H1 (cell line): ENCODE measurements around the gene MESD. TPM values are rescaled to one million over a fixed set of nuclear protein-coding genes. Genes with fewer than 3 reads are reported as not detected.

Experiments
- CTCF ChIA-PET: fragments of 300-600 bp; sonication (Branson Sonifier 250); formaldehyde crosslinking; loops from one replicate; lab custom pipeline; 2021; ENCODE audit not compliant: partially characterized antibody; lab: Charles Lee
- POLR2A ChIA-PET: fragments of 300-600 bp; sonication (Branson Sonifier 250); formaldehyde crosslinking; loops from one replicate; lab custom pipeline; 2021; ENCODE audit warnings: inconsistent platforms; ENCODE audit not compliant: partially characterized antibody; lab: Charles Lee
- DNase-seq, 2 experiments: peaks; one replicate each; pipeline versions ENCODE4 v3.0.0 to v3.0.0-alpha.2; 2010 to 2022; ENCODE audit warnings: low spot score in 2 of 2, low read depth in 1 of 2, mixed read lengths in 1 of 2
- FAIRE-seq: peaks from 2 replicates; lab custom pipeline; 2011; peaks lifted over from hg19 to GRCh38; lab: Jason Lieb, UNC
- H2AFZ ChIP-seq: 2 replicates; pipeline ENCODE4 v1.8.1; 2012; ENCODE audit warnings: low read length, inconsistent platforms
- H2AK5ac ChIP-seq: 2 replicates; pipeline ENCODE4 v1.6.1; 2013; ENCODE audit warnings: low read depth, low read length
- H2BK120ac ChIP-seq: replicated peaks from 2 replicates; pipeline ENCODE3; 2013; ENCODE audit warnings: low read depth, low read length, inconsistent platforms
- H2BK12ac ChIP-seq: 2 replicates; pipeline ENCODE4 v1.6.1; 2013; ENCODE audit warnings: low read depth, low read length
- H2BK15ac ChIP-seq: 2 replicates; pipeline ENCODE4 v1.6.1; 2013; ENCODE audit warnings: low read length
- H2BK20ac ChIP-seq: 2 replicates; pipeline ENCODE4 v1.6.1; 2013; ENCODE audit warnings: low read length
- H2BK5ac ChIP-seq: 2 replicates; pipeline ENCODE4 v1.6.1; 2013; ENCODE audit warnings: low read depth, low read length
- H3K14ac ChIP-seq: 2 replicates; pipeline ENCODE4 v1.6.1; 2013; ENCODE audit warnings: inconsistent platforms; ENCODE audit not compliant: insufficient read length
- H3K18ac ChIP-seq: 2 replicates; pipeline ENCODE4 v1.6.1; 2013; ENCODE audit warnings: low read length; ENCODE audit errors: extremely low read depth
- H3K23ac ChIP-seq: 2 replicates; pipeline ENCODE4 v1.6.1; 2013; ENCODE audit warnings: inconsistent platforms; ENCODE audit not compliant: insufficient read length
- H3K23me2 ChIP-seq: 2 replicates; pipeline ENCODE4 v1.6.1; 2013; ENCODE audit warnings: low read depth, low read length
- H3K27ac ChIP-seq: 2 replicates; pipeline ENCODE4 v1.6.1; 2011; ENCODE audit warnings: low read depth, low read length, inconsistent platforms
- H3K27me3 ChIP-seq, 4 experiments: replicated peaks in 1 of 4; 1 replicate in 1 of 4; 2 replicates in 3 of 4; pipeline versions ENCODE4 v1.6.1 to v1.8.1; 2011 to 2013; ENCODE audit warnings: low read length in 3 of 4, mild to moderate bottlenecking in 3 of 4, inconsistent platforms in 2 of 4, mixed read lengths in 2 of 4, moderate library complexity in 1 of 4; ENCODE audit not compliant: control insufficient read depth in 3 of 4, insufficient read depth in 3 of 4; ENCODE audit errors: extremely low read depth in 1 of 4
- H3K36me3 ChIP-seq, 4 experiments: 2 replicates each; pipeline versions ENCODE4 v1.6.1 to v1.8.1; 2011 to 2013; ENCODE audit warnings: mild to moderate bottlenecking in 4 of 4, low read length in 3 of 4, moderate library complexity in 2 of 4, control low read depth in 1 of 4, inconsistent platforms in 1 of 4; ENCODE audit not compliant: insufficient read depth in 4 of 4, control insufficient read depth in 2 of 4
- H3K4ac ChIP-seq: replicated peaks from 2 replicates; pipeline ENCODE3; 2013; ENCODE audit warnings: low read length, low read depth, mixed read lengths, inconsistent platforms; ENCODE audit not compliant: insufficient read length
- H3K4me1 ChIP-seq, 4 experiments: replicated peaks in 1 of 4; 1 replicate in 1 of 4; 2 replicates in 3 of 4; pipeline versions ENCODE4 v1.6.1 to v1.8.1; 2011 to 2013; ENCODE audit warnings: low read length in 3 of 4, inconsistent platforms in 2 of 4, mixed read lengths in 1 of 4; ENCODE audit not compliant: insufficient read depth in 4 of 4, control insufficient read depth in 3 of 4
- H3K4me2 ChIP-seq, 2 experiments: 2 replicates each; pipeline versions ENCODE4 v1.6.1 to v1.8.1; 2011 to 2013; ENCODE audit warnings: low read depth in 2 of 2, low read length in 2 of 2, control low read depth in 1 of 2, inconsistent platforms in 1 of 2, mild to moderate bottlenecking in 1 of 2; ENCODE audit not compliant: insufficient read depth in 1 of 2
- H3K4me3 ChIP-seq, 4 experiments: fragments of 200-600, 300-600 bp in 1 of 4; sonication (generic), shearing (Covaris generic), sonication (Bioruptor Twin) in 1 of 4; 2 replicates each; pipeline versions ENCODE4 v1.5.1 to v1.8.1; 2011 to 2016; ENCODE audit warnings: low read length in 4 of 4, low read depth in 3 of 4, control low read depth in 2 of 4, inconsistent platforms in 2 of 4, mild to moderate bottlenecking in 2 of 4, mixed read lengths in 1 of 4, moderate library complexity in 1 of 4; ENCODE audit not compliant: insufficient read depth in 2 of 4; ENCODE audit errors: extremely low read depth in 1 of 4
- H3K56ac ChIP-seq: replicated peaks from 2 replicates; pipeline ENCODE3; 2013; ENCODE audit warnings: low read depth, mild to moderate bottlenecking, mixed read lengths, low read length, inconsistent platforms; ENCODE audit not compliant: insufficient read length
- H3K79me1 ChIP-seq: 2 replicates; pipeline ENCODE4 v1.6.1; 2013; ENCODE audit warnings: low read depth, low read length, control low read depth
- H3K79me2 ChIP-seq, 2 experiments: 2 replicates each; pipeline versions ENCODE4 v1.6.1 to v1.8.1; 2012 to 2013; ENCODE audit warnings: low read length in 2 of 2, mild to moderate bottlenecking in 2 of 2, inconsistent platforms in 1 of 2; ENCODE audit not compliant: insufficient read depth in 2 of 2, control insufficient read depth in 1 of 2
- H3K9ac ChIP-seq, 4 experiments: replicated peaks in 1 of 4; 1 replicate in 1 of 4; 2 replicates in 3 of 4; pipeline versions ENCODE4 v1.6.1 to v1.8.1; 2011 to 2013; ENCODE audit warnings: low read depth in 3 of 4, low read length in 3 of 4, control low read depth in 2 of 4, mild to moderate bottlenecking in 2 of 4, moderate library complexity in 2 of 4, inconsistent platforms in 1 of 4; ENCODE audit errors: extremely low read depth in 1 of 4
- H3K9me3 ChIP-seq, 2 experiments: 2 replicates each; pipeline versions ENCODE4 v1.6.1 to v1.8.1; 2012 to 2013; ENCODE audit warnings: mild to moderate bottlenecking in 2 of 2, moderate library complexity in 2 of 2, control low read depth in 1 of 2, inconsistent platforms in 1 of 2, low read depth in 1 of 2, low read length in 1 of 2, mixed read lengths in 1 of 2; ENCODE audit not compliant: insufficient read depth in 2 of 2
- H4K20me1 ChIP-seq, 2 experiments: replicated peaks in 1 of 2; 2 replicates each; pipeline versions ENCODE3 to v1.8.1; 2011 to 2013; ENCODE audit warnings: inconsistent platforms in 2 of 2, low read length in 2 of 2, mild to moderate bottlenecking in 1 of 2; ENCODE audit not compliant: insufficient read depth in 2 of 2, control insufficient read depth in 1 of 2
- H4K5ac ChIP-seq: 2 replicates; pipeline ENCODE4 v1.6.1; 2013; ENCODE audit warnings: low read length, low read depth, mixed read lengths, inconsistent platforms; ENCODE audit not compliant: insufficient read length
- H4K8ac ChIP-seq: 2 replicates; pipeline ENCODE4 v1.8.0; 2013; ENCODE audit warnings: mild to moderate bottlenecking, moderate library complexity, low read length, inconsistent platforms; ENCODE audit not compliant: insufficient read depth; ENCODE audit errors: extremely low read depth
- H4K91ac ChIP-seq: replicated peaks from 2 replicates; pipeline ENCODE3; 2013; ENCODE audit warnings: low read length, mixed read lengths, inconsistent platforms; ENCODE audit not compliant: insufficient read length
- BRCA1 ChIP-seq: IDR thresholded peaks from 2 replicates; pipeline ENCODE4 v1.6.1; 2012; ENCODE audit warnings: low read depth, low read length, improper control_type of control experiment
- CEBPB ChIP-seq: IDR thresholded peaks from 2 replicates; pipeline ENCODE4 v1.6.1; 2012; ENCODE audit warnings: low read depth, low read length
- CREB1 ChIP-seq: IDR thresholded peaks from 2 replicates; pipeline ENCODE4 v1.6.1; 2012; ENCODE audit warnings: inconsistent platforms
- POU5F1 ChIP-seq: IDR thresholded peaks from 2 replicates; pipeline ENCODE4 v1.6.1; 2011; ENCODE audit warnings: low read depth, mild to moderate bottlenecking, low read length, moderate library complexity
- RNF2 ChIP-seq: fragments of 200-900, 300-1000 bp; sonication (generic); IDR thresholded peaks from 2 replicates; pipeline ENCODE4 v1.7.1; 2016; ENCODE audit warnings: borderline replicate concordance, low read depth, mild to moderate bottlenecking, antibody characterized with exemption, low read length; ENCODE audit not compliant: poor library complexity, severe bottlenecking; ENCODE audit errors: missing control alignments
- WGBS, 2 experiments: shearing (Covaris generic) in 1 of 2; methylation state at CpG; one replicate each; pipeline versions ENCODE4 v1.1.6 to v1.1.7; 2013 to 2015; ENCODE audit warnings: low lambda C conversion rate in 2 of 2, mixed read lengths in 2 of 2, inconsistent platforms in 1 of 2, low coverage in 1 of 2, missing lambda C conversion rate in 1 of 2; ENCODE audit not compliant: insufficient replicate concordance in 2 of 2, insufficient coverage in 1 of 2, insufficient read length in 1 of 2; ENCODE audit errors: extremely low coverage in 1 of 2, missing lambda C conversion rate in 1 of 2; 5-methylcytosine and 5-hydroxymethylcytosine counted together
- polyA plus RNA-seq, 7 experiments: library from polyadenylated mRNA; depleted of rRNA in 3 of 7; stranded (reverse) in 5 of 7; unstranded in 2 of 7; fragments of >200 nt in 5 of 7; fragments of 200-250 nt in 2 of 7; gene quantifications; 1 replicate in 5 of 7; 2 replicates in 1 of 7; 4 replicates in 1 of 7; pipeline versions ENCODE4 v1.2.1 to v1.2.3, GENCODE V29; 2011 to 2013; ENCODE audit warnings: missing spikeins in 2 of 7, mixed read lengths in 2 of 7
- total RNA-seq: library from RNA; stranded (reverse); fragmentation: NEBNext Ultra II Directional; extraction: Animal tissue kit (Norgen Biotek cat#: 25700); gene quantifications from 2 replicates; pipeline ENCODE4 v1.2.1, GENCODE V29; 2021
- TF ChIP-seq, protein P1 (sequence below): IDR thresholded peaks from 2 replicates; pipeline ENCODE4 v1.6.1; 2012; ENCODE audit warnings: inconsistent platforms

Gene MESD
- total and polyA plus RNA-seq, 2 of the 8 experiments (the other 6 are each of a cell fraction or from before 2014, with no cell fraction given), result 11.0 to 28.3 TPM

DNA sequence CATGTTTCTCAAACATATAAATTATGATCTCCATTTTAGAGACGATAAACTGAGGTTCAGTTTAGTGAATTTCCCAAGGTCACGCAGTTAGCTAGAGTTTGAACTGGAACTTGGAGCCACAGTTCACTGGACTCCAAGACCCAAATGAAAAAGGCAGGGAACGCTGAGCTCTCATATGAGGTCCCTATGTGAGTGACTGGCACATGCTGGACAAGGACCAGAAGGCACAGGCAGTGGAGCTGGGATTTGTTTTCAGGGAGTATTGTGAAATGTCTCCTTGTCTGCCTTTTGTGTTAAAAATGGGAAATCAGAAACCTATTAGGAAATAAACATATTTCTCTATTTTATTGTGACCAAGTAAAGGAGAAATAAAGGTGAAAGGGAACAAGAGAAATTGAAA, 63.5 kb downstream of the MESD start:
- Histone ChIP-seq H2AK5ac (no peak overlapping the region), H4K5ac (no peak overlapping the region), H2BK120ac (no peak overlapping the region), H3K4ac (no peak overlapping the region), H2AFZ (no peak overlapping the region), H3K4me3 (no peak overlapping the region), H3K79me2 (no peaks in the 10 kb centered on the region), H2BK12ac (0 out of 2 replicates have a peak overlapping the region, but pooled peaks have one; percentile 39), H3K79me1 (no peaks in the 10 kb centered on the region), H3K9ac (no peak overlapping the region), H3K9me3 (no peaks in the 10 kb centered on the region), H2BK5ac (no peak overlapping the region), H4K20me1 (no peaks in the 10 kb centered on the region), H3K27ac (no peak overlapping the region), H3K4me1 (no peaks in the 10 kb centered on the region), H3K36me3 (no peaks in the 10 kb centered on the region), H3K27me3 (no peaks in the 10 kb centered on the region; a peak in 1 of 7 replicates), H4K8ac (no peak overlapping the region), H3K23me2 (no peaks in the 10 kb centered on the region), H4K91ac (no peak overlapping the region), H3K14ac (no peak overlapping the region), H3K4me2 (no peak overlapping the region), H3K23ac (no peak overlapping the region), H3K56ac (no peak overlapping the region), H2BK20ac (no peak overlapping the region), H2BK15ac (no peak overlapping the region), H3K18ac (no peak overlapping the region)
- TF ChIP-seq BRCA1 (no peak), POU5F1 (no peak), CREB1 (no peak), RNF2 (no peak), CEBPB (no peak)
- TF ChIP-seq, protein P1, sequence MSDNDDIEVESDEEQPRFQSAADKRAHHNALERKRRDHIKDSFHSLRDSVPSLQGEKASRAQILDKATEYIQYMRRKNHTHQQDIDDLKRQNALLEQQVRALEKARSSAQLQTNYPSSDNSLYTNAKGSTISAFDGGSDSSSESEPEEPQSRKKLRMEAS, result no peak
- ChIA-PET CTCF (interaction anchor here (1.5 to 1.6 kb wide), 2 partner anchors 13 to 23 kb away, joined by 3 to 7 read pairs; no protein-coding TSS in a partner anchor), POLR2A (no interaction called here)
- DNase-seq (no peak), FAIRE-seq (no peak)
- 97% methylated on average over 3 of the region's 3 CpGs; no CpG with 5 or more reads in 1 of the 2 experiments for WGBS, 2 experiments
